Esophagus squamous epithelium (tissue), 4 donors: ENCODE measurements around the gene TPT1.

Experiments used
- CTCF ChIP-seq, 6 experiments: fragments of 450-650 bp in 4 of 6; fragments of 200-600 bp in 2 of 6; sonication (generic) in 2 of 6; IDR thresholded peaks; one replicate each; pipeline ENCODE4 v1.5.1; 2016 to 2019; ENCODE audit warnings: antibody characterized with exemption in 6 of 6, mild to moderate bottlenecking in 4 of 6, moderate library complexity in 4 of 6
- POLR2A ChIP-seq, 4 donors: fragments of 450-650 bp; IDR thresholded peaks; one replicate each; pipeline ENCODE4 v1.6.1; 2017; ENCODE audit warnings: antibody characterized with exemption in 4 of 4, mild to moderate bottlenecking in 4 of 4, moderate library complexity in 3 of 4

GRCh38 chr13:45335397-45336024 is 5.5 kb downstream of the TPT1 start:
- TF ChIP-seq CTCF (IDR thresholded peaks at IDR 0.05) (no peak), POLR2A (IDR thresholded peaks at IDR 0.05) (no peak)
